ENCODE results near the gene CCDC107.

Gene CCDC107

DNA sequence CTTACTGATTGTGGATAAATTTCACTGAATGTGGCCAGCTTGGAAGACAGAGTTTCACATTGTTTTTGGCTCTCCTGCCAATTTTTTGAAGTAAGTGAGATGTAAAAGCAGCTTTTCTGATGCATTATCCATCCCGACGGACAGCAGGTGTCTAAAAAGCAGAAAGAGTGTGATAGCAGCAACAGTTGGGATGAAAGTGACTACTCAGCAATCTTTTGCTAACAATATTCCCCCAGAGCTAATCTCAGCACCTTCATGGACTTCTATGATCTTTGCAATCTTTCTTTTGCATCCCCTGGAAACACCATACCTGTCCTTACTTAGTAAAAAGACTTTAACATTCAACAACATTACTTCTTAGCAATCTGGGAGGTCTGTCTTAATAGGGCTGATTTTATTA, 45.2 kb upstream of the CCDC107 start:
- H3K79me2 ChIP-seq (ENCODE audit: low read length): no peaks in the 10 kb centered on the region
- H3K36me3 ChIP-seq (replicated peaks; ENCODE audit: low read depth, low read length): peaks cover 15% of the 10 kb centered on the region
- H3K9ac ChIP-seq (ENCODE audit: low read length): no peak overlapping the region
- H3K27me3 ChIP-seq (ENCODE audit: low read depth, low read length): 0 out of 2 replicates have a peak, but pooled peaks cover 5% of the 10 kb centered on the region
- H3K27ac ChIP-seq (ENCODE audit: low read length): no peak overlapping the region
- no peak overlapping the region for H2AFZ ChIP-seq (ENCODE audit: low read depth, low read length)
- no peaks in the 10 kb centered on the region for H3K9me3 ChIP-seq (ENCODE audit: insufficient read depth, low read length)
- H3K4me3 ChIP-seq (ENCODE audit: low read length): no peak overlapping the region
- no peaks in the 10 kb centered on the region for H4K20me1 ChIP-seq (ENCODE audit: insufficient read depth, low read length)
- peaks cover 17% of the 10 kb centered on the region for H3K4me1 ChIP-seq (ENCODE audit: low read length)
- TF ChIP-seq EZH2phosphoT487 (IDR thresholded peaks at IDR 0.05; ENCODE audit: low read depth): no peak
- no peak for TF ChIP-seq CTCF (IDR thresholded peaks at IDR 0.05; ENCODE audit: low read depth, low read length)
- no peak overlapping the region for H3K4me2 ChIP-seq (ENCODE audit: low read length)

- Histone ChIP-seq H3K9ac (ENCODE audit: low read length) (no peak overlapping the region), H3K79me2 (ENCODE audit: low read length) (no peaks in the 10 kb centered on the region), H3K4me2 (ENCODE audit: low read length) (peak overlapping the region; percentile 58; the same call in 1 of the 2 replicates), H3K4me3 (ENCODE audit: low read length) (no peak overlapping the region), H3K9me3 (ENCODE audit: insufficient read depth, low read length) (peaks cover 3% of the 10 kb centered on the region; the same call in 1 of the 2 replicates), H3K4me1 (ENCODE audit: low read length) (peaks cover 49% of the 10 kb centered on the region), H3K27ac (ENCODE audit: low read length) (no peak overlapping the region), H2AFZ (ENCODE audit: low read depth, low read length) (no peak overlapping the region), H3K27me3 (ENCODE audit: low read depth, low read length) (0 out of 2 replicates have a peak, but pooled peaks cover 5% of the 10 kb centered on the region), H3K36me3 (replicated peaks; ENCODE audit: low read depth, low read length) (no peaks in the 10 kb centered on the region), H4K20me1 (ENCODE audit: insufficient read depth, low read length) (no peaks in the 10 kb centered on the region)
- no peak for TF ChIP-seq CTCF (IDR thresholded peaks at IDR 0.05; ENCODE audit: low read depth, low read length)
- no peak for TF ChIP-seq EZH2phosphoT487 (IDR thresholded peaks at IDR 0.05; ENCODE audit: low read depth)
Observed at GRCh38 chr9:35615981-35616680, 42.0 kb upstream of the CCDC107 start.

- 0 out of 2 replicates have a peak, but pooled peaks cover 5% of the 10 kb centered on the region for H3K27me3 ChIP-seq (ENCODE audit: low read depth, low read length)
- peak overlapping the region; percentile 57 for H3K9ac ChIP-seq (ENCODE audit: low read length)
- peaks cover 57% of the 10 kb centered on the region for H3K4me1 ChIP-seq (ENCODE audit: low read length)
- H2AFZ ChIP-seq (ENCODE audit: low read depth, low read length): peak overlapping the region; percentile 71; the same call in 1 of the 2 replicates
- no peaks in the 10 kb centered on the region for H3K36me3 ChIP-seq (replicated peaks; ENCODE audit: low read depth, low read length)
- H3K9me3 ChIP-seq (ENCODE audit: insufficient read depth, low read length): peaks cover 3% of the 10 kb centered on the region; the same call in 1 of the 2 replicates
- H3K27ac ChIP-seq (ENCODE audit: low read length): no peak overlapping the region
- peak; percentile 12; the same call in 1 of the 2 replicates for TF ChIP-seq CTCF (IDR thresholded peaks at IDR 0.05; ENCODE audit: low read depth, low read length)
- TF ChIP-seq EZH2phosphoT487 (IDR thresholded peaks at IDR 0.05; ENCODE audit: low read depth): no peak
- no peaks in the 10 kb centered on the region for H3K79me2 ChIP-seq (ENCODE audit: low read length)
- H3K4me3 ChIP-seq (ENCODE audit: low read length): peak overlapping the region; percentile 74
- peak overlapping the region; percentile 58 for H3K4me2 ChIP-seq (ENCODE audit: low read length)
- no peaks in the 10 kb centered on the region for H4K20me1 ChIP-seq (ENCODE audit: insufficient read depth, low read length)
Observed at GRCh38 chr9:35616681-35617459, 41.2 kb upstream of the CCDC107 start.

GRCh38 chr9:35617548-35617947, 40.5 kb upstream of the CCDC107 start:
- H3K4me1 ChIP-seq (ENCODE audit: low read length): peaks cover 60% of the 10 kb centered on the region
- peak overlapping the region; percentile 57 for H3K9ac ChIP-seq (ENCODE audit: low read length)
- H4K20me1 ChIP-seq (ENCODE audit: insufficient read depth, low read length): no peaks in the 10 kb centered on the region
- peaks cover 3% of the 10 kb centered on the region; the same call in 1 of the 2 replicates for H3K9me3 ChIP-seq (ENCODE audit: insufficient read depth, low read length)
- H3K27ac ChIP-seq (ENCODE audit: low read length): peak overlapping the region; percentile 78; the same call in 1 of the 2 replicates
- peak overlapping the region; percentile 71; the same call in 1 of the 2 replicates for H2AFZ ChIP-seq (ENCODE audit: low read depth, low read length)
- peak overlapping the region; percentile 58 for H3K4me2 ChIP-seq (ENCODE audit: low read length)
- H3K36me3 ChIP-seq (replicated peaks; ENCODE audit: low read depth, low read length): no peaks in the 10 kb centered on the region
- H3K79me2 ChIP-seq (ENCODE audit: low read length): no peaks in the 10 kb centered on the region
- H3K4me3 ChIP-seq (ENCODE audit: low read length): peak overlapping the region; percentile 74
- TF ChIP-seq CTCF (IDR thresholded peaks at IDR 0.05; ENCODE audit: low read depth, low read length): no peak
- TF ChIP-seq EZH2phosphoT487 (IDR thresholded peaks at IDR 0.05; ENCODE audit: low read depth): no peak
- 0 out of 2 replicates have a peak, but pooled peaks cover 5% of the 10 kb centered on the region for H3K27me3 ChIP-seq (ENCODE audit: low read depth, low read length)

Data from OCI-LY3 (cell line).